ENCODE results near the gene GADD45B.
"Not testable (repeated sequence)": the region's sequence is repeated elsewhere in the genome, so short reads cannot be mapped to it uniquely, and the experiment has no call there.

Gene GADD45B

DNA sequence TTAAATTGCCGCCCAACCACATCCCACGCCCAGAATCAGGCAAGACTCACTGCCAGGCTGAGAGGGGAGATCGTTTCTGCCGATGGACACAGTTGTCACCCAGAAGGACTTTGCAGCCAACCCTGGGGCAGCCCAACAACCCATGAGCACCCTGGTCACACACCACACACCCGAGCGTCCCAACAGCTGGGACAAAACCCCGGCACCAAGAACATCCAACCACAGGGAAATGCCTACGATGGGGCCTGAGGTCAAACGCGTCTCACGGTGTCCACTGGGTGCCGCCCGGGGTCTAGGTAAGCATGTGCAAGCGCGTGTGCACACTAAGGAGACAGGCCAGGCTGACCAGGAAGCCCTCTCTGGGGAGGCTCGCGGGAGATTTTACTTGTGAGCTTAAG is 32.1 kb upstream of the GADD45B start:
- DNase-seq (ENCODE audit: low spot score), result no peak

DNA sequence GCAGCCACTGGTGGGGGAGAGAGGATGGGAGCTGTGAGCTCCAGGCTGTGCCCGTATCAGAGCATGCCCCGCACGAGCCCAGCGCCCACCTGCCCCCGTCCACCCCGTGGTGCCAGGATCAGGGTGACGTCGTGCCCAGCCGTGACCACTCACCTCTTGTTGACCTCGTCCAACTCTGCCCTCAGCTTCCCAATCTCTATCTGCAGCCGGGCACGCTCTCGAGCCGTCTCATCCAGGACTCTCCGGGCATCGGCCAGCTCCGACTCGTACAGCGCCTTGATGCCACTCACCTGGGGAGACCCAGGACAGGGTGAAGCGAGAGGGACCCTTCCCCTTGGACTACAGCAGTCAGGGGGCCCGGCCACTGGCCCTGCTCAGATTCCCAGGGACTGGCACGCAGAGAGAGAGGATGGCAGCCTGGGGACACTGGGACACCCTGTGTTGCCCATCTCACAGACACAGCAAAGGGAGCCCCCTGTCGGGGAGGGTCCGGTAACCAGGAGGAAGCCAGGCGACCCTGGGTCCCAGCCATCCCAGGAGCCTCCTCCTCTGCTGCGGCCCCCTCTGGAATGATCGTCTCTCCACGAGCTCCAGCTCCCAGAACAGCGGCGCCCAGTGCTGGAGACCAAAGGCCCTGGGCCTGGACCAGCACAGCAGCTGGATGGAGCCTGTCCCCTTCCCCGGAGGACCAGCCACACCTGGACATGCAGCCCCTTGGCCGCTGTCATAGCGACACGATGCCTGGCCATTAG is 31.5 kb upstream of the GADD45B start:
- no peak for DNase-seq (ENCODE audit: low spot score)

DNA sequence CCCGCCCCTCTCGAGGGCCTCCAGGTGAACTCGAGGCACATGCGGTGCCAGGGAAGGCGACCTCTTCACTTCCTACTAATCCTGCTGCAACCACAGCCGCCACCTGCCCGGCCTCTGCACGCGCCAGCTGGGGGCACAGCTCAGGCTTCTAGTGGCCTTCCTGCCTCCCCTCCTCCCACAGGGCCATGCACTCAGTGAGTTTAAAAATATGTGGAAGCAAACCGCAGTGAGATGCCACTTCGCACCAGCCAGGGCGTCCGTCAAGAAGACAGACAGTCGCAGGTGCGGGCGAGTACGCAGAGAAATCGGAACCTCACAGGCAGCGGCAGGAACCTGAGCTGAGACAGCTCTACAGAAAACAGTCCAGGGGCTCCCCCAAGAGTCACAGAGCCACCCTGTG is 29.5 kb upstream of the GADD45B start:
- DNase-seq (ENCODE audit: low spot score), result no peak

DNA sequence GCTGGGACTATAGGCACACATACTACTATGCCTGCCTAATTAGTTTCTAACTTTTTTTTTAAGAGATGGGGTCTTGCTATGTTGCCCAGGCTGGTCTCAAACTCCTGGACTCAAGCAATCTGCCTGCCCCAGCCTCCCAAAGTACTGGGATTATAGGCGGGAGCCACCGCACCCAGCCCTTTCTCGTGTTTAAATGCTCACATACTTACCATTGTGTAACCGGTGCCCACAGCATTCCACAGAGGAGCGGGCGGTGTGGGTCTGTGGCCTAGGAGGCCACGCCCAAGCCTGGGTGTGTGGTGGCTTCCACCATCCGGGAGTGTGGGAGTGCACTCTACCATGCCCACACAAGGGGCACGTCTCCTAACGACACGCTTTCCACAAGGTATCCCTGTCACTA is 26.9 kb upstream of the GADD45B start:
- DNase-seq (ENCODE audit: low spot score), result no peak

DNA sequence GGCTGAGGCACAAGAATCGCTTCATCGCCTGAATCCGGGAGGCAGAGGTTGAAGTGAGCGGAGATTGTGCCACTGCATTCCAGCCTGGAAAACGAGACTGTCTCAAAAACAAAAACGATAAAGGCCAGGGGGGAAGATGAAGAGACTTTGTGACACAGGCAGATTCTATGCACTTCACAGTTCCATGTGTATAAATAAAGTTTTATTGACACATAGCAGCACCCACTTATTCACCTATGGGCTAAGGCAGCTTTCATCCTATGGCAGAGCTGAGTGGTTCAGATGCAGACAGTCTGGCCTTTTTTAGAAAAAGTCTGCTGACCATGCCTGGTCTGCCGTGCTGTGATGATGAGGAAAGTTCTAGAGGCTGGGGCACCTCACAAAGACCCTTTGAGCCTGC is 24.8 kb upstream of the GADD45B start:
- DNase-seq (ENCODE audit: low spot score), result no peak

DNA sequence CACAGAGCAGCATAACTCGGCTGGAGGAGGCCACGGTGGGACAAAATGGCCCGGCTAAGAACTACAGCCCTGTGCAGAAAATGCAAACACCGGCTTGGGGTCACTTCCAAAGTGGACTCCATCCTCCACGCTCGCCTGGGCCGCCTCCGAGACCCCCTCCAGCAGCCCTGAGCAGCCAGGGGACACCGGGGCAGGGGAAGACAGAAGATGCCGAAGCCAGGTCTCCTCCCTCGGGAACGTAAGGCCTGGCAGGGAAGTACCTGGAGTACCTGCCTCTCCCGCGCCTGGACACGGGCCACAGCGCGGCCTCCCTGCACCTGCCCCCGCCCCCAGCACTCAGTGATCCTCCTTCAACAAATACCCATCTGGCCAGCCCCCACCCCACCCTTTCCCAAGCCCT is 24.2 kb upstream of the GADD45B start:
- DNase-seq (ENCODE audit: low spot score), result no peak

DNA sequence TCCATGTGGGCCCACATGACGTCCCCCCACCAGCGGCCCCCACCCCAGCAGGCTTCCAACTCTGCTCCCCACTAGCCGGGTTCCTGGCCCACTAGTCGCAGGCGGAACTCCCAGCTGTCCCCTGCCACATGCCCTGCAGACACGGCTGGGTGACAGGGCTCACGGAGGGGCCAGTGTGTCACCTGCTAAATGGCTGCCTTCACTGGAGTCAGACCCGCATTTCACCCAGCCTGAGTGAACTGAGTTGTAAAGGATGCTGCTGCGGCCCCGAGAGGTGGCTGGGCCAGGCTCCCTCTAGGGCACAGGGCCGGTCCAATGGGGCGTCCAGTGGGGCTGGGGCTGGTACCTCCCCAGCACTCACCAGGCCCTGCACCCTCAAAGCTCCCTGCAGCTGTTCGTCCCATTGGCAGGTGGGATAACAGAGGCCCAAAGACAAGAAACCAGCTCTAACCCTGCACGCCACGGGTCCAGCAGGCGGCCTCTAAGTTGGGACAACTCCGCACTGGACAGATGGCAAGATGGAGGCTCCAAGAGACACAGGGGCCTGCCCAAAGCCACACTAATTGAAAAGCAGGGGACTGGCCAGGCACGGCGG is 22.4 kb upstream of the GADD45B start:
- DNase-seq (ENCODE audit: low spot score), result no peak

DNA sequence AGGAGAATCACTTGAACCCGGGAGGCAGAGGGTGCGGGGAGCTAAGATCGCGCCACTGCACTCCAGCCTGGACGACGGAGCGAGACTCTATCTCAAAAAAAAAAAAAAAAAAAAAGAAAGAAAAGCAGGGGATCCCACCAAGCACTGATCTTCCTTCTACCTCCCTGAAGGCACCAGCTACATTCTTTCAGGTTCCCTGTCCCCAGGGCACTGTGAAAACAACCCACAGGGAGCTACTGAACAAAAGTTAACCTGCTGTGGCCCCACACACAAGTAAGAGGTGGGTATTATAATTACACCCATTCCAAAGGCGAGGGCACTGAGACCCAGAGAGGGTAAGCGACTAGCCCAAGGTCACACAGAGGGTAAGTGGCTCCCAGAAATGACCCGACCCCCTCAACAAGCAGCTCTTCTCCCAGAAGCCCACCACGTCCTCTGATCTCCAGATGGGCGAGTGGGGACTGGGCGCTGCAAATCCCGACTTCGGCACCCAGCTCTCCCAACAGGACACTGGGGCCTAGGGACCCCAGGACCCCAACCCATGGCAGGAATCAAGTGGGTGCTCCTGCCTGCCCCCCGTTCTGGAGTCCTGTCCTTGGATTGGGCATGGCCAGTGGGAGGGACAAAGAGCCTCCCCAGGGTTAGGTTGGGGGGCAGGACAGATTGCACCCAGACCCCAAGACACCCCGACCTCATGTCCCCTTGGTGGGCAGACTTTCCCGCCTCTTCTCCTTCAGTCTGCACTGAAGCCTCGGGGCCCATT is 21.5 kb upstream of the GADD45B start:
- DNase-seq (ENCODE audit: low spot score), result no peak

DNA sequence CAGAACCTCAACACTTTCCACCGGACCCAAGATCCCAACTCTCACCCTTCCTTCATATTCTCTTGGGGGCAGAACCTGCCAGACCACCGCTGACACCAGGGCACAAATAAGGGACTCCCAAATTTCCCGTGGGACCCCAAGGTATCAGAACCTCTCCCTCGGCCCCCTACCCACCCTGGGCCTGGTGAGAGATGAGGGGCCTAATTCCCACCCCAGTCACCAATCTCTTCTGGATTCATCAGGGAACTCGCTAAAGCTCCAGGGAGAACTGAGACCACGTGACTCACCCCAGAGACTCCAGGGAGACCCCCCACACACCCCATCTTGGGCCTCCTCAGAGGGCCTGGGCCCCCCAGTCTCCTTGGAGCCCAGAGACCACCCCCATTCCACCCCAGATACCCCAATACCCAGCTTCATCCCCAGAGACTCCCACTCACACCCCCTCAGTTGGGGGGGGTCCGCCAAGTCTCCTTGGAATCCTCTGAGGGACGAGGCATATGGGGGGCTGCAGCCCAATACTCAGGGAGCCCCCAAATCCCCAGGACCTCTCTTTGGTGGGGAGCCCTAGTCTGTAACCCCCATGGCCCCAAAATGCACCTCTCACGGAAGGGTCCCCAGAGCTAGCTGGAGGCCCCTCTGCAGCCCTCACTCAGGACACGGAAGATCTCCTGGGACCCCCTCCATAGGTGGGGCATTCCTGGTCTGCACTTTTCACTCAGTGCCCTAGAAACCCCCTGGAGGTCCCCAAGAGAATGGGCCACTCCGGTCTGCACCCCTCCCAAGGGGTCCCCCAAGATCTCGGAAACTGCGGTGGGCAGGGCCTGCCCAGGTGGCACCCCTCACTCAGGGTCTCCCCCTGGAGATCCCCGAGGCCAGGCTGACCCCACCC is 20.7 kb upstream of the GADD45B start:
- no peak for DNase-seq (ENCODE audit: low spot score)

DNA sequence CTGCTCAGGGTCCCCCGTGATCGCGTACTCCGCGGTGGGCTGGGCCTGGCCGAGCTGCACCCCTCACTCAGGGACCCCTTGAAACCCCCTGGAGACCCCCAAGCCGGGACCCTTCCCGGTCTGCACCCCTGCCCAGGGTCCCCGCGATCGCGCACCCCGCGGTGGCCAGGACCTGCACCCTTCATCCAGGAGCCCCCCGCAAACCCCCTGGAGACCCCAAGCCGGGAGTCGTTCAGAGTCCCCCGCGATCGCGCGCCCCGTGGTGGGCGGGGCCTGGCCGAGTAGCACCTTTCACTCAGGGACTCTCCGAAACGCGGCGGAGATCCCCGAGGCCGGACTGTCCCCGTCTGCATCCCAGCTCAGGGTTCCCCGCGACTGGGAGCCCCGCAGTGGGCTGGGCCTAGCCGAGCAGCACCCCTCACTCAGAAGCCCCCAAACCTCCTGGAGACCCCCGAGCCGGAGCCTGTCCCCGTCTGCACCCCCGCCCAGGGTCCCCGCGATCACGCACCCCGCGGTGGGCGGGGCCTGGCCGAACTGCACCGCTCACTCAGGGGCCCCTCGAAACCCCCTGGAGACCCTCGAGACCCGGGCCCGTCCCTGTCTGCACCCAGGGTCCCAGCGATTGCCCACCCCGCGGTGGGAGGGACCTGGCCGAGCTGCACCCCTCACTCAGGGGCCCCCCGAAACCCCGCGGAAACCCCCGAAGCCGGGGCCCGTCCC is 19.9 kb upstream of the GADD45B start:
- peak; percentile 68 for DNase-seq (ENCODE audit: low spot score)

DNA sequence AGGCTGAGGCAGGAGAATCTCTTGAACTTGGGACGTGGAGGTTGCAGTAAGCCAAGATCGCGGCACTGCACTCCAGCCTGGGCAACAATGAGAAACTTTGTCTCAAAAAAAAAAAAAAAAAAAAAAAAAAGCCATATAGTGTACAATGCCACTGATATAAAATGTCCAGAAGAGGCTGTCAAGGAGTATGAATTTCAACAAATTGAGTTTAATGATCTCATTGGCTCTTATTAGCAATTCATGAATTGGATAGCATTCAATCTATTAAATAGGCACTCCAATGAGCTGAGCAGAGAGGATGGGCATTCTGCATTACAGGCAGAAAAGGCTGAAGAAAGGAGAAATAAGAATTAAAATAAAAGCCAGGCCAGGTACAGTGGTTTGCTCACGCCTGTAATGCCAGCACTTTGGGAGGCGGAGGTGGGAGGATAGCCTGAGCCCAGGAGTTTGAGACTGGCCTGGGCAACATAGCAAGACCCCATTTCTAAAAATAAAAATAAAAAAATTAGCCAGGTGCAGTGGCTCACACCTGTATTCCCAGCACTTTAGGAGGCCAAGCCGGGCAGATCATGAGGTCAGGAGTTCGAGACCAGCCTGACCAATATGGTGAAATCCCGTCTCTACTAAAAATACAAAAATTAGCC is 18.4 kb upstream of the GADD45B start:
- DNase-seq (ENCODE audit: low spot score), result no peak

DNA sequence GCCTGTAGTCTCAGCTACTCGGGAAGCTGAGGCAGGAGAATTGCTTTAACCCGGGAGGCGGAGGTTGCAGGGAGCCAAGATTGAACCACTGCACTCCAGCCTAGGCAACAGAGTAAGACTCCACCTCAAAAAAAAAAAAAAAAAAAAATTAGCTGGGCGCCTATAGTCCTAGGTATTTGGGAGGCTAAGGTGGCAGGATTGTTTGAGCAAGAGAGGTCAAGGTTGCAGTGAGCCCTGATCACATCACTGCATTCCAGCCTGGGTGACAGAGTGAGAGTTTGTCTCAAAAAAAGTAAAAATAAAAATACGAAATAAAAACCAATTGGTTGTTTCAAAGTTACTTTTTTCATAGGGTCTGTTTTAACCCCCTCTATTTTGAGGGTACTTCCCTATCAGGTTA is 17.9 kb upstream of the GADD45B start:
- no peak for DNase-seq (ENCODE audit: low spot score)

DNA sequence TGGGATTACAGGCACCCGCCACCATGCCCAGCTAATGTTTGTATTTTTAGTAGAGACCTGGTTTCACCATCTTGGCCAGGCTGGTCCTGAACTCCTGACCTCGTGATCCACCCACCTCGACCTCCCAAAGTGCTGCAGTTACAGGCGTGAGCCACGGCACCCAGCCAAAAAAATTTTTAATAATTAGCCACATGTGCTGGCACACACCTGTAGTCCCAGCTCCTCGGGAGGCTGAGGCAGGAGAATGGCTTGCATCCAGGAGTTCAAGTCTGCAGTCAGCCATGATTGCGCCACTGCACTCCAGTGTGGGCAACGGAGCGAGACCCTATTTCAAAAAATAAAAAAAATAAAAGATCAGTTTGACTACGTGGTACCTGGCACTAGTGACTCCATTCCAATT is 17.2 kb upstream of the GADD45B start:
- DNase-seq (ENCODE audit: low spot score), result not testable (repeated sequence)

DNA sequence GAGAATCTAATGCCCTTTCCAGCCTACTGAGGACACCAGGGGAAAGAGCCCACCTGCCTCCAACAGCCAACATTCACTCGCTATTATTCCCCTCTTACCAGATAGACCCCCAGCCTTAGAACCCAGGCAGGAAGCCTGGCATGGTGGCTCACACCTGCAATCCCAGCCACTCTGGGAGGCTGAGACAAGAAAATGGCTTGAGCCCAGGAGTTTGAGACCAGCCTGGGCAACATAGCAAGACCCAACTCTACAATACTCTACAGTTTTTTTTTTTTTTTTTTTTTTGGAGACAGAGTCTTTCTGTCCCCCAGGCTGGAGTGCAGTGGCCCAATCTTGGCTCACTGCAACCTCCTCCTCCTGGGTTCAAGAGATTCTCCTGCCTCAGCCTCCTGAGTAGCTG is 15.7 kb upstream of the GADD45B start:
- DNase-seq (ENCODE audit: low spot score), result no peak

DNA sequence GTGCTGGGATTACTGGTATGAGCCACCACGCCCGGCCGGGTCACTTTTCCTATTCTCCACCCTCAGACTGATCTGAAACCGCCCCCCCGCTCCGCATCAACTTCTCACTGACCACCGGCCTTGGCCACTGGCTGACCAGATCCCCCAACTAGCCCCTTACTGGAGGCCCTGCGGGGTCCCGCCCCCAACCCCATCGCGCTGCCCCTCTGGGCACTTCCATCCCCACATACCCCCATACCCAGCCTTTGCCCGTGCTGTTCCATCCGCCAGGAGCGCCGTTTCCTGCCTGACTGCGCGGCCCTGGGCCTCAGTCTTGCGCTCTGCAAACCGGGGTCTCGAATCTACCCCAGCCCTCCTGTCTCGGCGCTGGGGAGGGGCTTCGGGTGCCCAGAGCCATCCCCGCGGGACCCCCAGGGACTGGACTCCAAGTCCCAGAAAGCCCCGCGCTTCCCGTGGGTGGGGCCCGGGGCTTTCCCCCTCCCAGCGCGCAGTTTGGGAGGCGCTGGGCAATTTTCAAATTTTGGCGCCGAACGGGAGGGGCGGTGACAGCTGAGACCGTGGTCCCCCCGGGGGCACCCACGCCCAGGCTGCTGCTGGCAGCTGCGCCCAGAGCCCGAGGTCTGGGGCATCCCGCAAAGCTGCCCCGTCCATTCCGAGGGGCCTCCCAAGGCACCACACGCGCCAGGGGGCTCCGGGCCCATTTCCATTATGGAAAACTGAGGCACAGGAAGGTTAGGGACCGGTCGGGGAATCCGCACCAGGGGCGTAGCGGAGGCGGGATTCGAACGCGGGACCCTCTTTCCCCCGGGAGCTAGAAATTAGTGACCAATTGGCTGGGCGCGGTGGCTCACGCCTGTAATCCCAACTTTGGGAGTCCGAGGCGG is 13.9 kb upstream of the GADD45B start:
- DNase-seq (ENCODE audit: low spot score), result peak; percentile 78

DNA sequence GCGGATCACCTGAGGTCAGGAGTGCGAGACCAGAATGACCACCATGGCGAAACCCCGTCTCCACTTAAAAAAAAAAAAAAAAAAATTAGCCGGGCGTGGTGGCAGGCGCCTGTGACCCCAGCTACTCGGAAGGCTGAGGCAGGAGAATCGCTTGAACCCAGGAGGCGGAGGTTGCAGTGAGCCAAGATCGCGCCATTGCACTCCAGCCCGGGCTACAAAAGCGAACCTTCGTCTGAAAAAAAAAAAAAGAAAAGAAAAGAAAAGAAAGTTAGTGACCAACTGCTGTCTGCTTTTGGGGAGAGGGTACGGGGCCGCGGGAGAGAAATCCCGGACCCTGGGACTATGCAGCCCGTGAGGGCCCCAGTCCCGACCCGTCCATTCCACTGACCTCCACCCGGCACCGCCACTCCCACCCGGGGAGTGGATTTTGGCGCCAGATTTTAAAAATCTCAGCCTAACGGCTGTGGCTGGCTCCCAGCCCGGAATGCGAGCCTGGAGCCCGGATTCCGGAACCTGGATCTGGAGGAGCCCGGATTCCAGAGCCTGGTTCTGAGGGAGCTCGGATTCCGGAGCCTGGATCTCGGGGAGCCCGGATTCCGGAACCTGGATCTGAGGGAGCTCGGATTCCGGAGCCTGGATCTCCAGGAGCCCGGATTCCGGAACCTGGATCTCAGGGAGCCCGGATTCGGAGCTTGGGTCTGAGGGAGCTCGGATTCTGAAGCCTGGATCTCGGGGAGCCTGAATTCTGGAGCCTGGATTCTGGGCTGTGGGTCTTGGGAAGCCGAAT is 13.1 kb upstream of the GADD45B start:
- DNase-seq (ENCODE audit: low spot score), result peak; percentile 92

DNA sequence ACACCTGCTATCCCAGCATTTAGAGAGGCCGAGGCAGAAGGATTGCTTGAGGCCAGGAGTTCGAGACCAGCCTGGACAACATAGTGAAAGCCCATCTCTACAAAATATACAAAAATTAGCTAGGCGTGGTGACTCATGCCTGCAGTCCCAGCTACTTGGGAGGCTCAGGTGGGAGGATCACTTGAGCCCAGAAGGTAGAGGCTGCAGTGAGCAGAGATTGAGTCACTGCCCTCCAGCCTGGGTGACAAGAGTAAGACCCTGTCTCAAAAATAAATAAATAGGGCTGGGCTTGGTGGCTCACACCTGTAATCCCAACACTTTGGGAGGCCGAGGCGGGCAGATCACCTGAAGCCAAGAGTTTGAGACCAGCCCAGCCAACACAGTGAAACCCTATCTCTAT is 12.2 kb upstream of the GADD45B start:
- not testable (repeated sequence) for DNase-seq (ENCODE audit: low spot score)

DNA sequence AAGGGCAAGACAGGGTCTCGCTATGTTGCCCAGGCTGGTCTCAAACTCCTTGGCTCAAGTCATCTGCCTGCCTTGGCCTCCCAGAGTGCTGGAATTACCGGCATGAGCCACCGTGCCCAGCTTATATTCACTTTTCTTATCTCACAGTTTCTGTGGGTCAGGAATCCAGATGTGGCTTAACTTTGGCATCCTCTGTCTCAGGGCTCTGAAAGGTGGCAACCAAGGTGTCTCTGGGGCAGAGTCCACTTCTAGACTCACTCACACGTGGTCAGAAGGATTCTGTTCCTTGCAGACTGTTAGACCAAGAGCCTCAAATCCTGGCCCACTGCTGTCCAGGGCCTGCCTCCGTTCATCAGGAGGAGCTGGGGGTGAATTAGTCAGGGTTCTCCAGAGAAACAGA is 11.5 kb upstream of the GADD45B start:
- DNase-seq (ENCODE audit: low spot score), result no peak

DNA sequence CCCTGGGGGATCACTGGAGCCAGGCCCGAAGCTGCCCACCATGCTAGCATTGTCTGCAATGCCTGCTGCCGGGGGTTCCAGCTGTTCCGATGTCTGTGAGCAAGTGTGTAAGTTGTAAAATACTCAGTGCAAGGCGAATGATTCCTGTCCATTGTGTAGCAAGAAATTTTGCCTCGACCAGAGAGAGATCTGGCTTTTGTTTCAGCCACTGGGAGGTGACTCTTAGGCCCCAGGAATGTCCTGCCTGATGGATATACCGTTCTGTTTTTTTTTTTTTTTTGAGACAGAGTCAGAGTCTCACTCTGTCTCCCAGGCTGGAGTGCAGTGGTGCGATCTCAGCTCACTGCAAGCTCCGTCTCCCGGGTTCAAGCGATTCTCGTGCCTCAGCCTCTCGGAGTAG is 7.3 kb upstream of the GADD45B start:
- DNase-seq (ENCODE audit: low spot score), result no peak

Data from hepatic stellate cell (primary cell).